HG02970 (cell line): ENCODE data around the gene PSMB11.
"Not testable (repeated sequence)": the region's sequence is repeated elsewhere in the genome, so short reads cannot be mapped to it uniquely, and the experiment has no call there.

ENCODE experiments used
- ATAC-seq: cut with Tn5 transposase; IDR thresholded peaks from one replicate; pipeline ENCODE4 v1.9.1; 2021; ENCODE audit warnings: mild to moderate bottlenecking, moderate library complexity, moderate number of reproducible peaks; ENCODE audit not compliant: unreplicated experiment, low FRiP score

The PSMB11 gene

GRCh38 chr14:23042162-23042965, at the start of gene PSMB11:
Gene PSMB11, plus strand, starts transcription at chr14:23042212. Its CDS starts 14 bp downstream, at chr14:23042226.
- ATAC-seq = no peak

GRCh38 chr14:22993517-22993916, 48.5 kb upstream of the PSMB11 start:
- no peak for ATAC-seq

GRCh38 chr14:22994762-22995275, 47.2 kb upstream of the PSMB11 start:
- no peak for ATAC-seq

- ATAC-seq = no peak
Measured at GRCh38 chr14:22995889-22996625, 46.0 kb upstream of the PSMB11 start.

GRCh38 chr14:22996768-22997654, 45.0 kb upstream of the PSMB11 start:
- ATAC-seq = no peak

GRCh38 chr14:22997676-22998323, 44.2 kb upstream of the PSMB11 start:
- ATAC-seq = no peak

DNA sequence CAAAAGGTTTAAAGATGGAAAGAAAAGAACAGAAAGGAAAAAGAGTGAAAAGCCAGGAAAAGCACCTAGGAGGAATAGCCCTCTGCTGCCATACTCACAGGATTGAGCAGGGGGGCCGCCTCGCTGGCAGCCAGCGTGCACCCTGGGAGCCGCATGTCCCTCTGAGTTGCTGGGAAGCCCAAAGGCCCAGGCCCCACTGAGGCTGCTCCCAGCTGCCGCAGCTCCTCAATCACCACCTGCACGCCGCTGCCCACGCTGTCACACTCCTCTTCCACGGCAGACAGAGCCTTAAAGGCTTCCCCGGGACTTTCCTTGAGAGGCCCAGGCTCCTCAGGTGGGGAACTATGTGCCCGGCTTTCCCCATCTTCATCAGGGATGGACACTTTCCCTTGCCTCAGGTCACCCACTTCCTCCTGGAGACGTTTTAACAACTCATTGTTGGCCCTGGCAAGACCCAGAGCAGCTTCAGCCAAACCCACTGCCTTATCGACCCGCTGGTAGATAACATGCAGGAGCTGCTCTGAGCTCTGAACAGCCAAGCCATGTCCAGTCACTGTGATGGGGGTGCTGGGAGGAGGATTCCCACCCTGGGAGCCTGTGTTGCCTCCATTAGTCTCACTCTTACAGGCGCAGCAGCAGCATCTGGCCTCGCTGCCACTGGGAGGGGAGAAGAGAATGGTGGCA, 43.5 kb upstream of the PSMB11 start:
- ATAC-seq = no peak

DNA sequence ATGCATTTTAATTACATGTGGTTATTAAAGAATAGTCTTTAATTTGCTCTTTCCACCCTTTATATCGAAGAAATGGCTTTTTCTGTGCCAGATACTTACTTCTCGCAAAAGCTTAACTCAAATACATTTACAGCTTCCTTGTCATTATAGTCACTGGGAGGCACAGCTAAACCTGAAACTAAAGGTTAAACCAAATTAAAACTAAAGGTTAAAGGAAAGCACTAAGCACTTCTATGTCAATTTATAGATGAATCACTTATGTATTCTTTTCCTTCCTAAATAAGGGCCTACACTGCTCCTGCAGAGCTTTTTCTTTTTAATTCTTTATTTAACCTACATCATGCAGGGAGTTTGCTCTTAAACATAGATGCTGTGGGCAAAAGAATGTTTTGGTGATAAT, 41.2 kb upstream of the PSMB11 start:
- ATAC-seq = no peak

- no peak for ATAC-seq
Measured at GRCh38 chr14:23002592-23002991, 39.4 kb upstream of the PSMB11 start.

DNA sequence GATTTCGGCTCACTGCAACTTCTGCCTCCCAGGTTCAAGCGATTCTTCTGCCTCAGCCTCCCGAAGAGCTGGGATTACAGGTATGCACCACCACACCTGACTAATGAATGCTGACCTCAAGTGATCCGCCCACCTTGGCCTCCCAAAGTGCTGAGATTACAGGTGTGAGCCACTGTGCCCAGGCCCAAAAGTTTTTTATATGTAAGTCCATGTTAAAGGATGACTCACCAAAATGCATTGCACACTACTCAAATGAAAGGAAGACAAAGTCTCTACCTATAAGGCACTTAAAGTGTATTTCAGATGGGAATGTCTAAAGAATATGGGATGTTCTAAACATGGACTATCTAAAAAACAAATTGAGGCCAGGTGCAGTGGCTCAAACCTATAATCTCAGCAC, 37.7 kb upstream of the PSMB11 start:
- ATAC-seq = not testable (repeated sequence)

GRCh38 chr14:23005451-23006187, 36.4 kb upstream of the PSMB11 start:
- no peak for ATAC-seq

DNA sequence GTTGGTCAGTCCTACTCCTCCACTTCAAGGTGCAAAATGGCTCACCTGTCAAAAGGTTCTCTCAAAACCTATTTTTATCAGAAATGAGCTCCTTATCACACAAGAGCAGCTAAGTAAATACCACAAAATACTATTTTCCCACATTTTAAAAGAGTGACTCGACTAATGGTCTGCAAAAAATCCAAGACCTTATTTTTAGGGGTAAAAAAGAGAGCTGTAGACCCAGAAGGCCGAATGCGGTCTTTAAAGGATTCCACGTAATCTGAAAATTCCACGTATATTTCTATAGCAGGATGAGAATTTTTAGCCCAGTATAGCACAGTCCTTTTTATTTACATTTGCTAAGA, 35.9 kb upstream of the PSMB11 start:
- no peak for ATAC-seq

- peak; percentile 89 for ATAC-seq
Measured at GRCh38 chr14:23006544-23007419, 35.2 kb upstream of the PSMB11 start.

DNA sequence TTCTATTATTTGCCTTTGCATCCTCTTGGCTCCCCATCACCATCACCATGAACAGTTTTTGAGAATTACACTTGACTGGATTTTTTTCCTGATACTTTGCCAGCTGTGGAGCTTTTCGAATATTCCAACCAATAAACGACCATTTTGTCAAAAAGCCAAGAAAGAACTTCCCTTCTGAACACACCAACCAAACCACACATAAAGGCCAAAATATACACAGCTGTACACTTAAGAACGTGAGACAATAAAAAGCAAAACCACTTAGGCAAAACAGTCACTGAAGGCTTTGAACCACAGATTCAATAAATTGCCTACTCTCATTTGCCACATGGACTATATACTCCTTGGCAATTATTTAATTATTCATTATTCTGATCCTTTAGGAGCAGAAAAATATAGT, 33.2 kb upstream of the PSMB11 start:
- ATAC-seq = no peak

GRCh38 chr14:23009483-23009938, 32.5 kb upstream of the PSMB11 start:
- no peak for ATAC-seq

- peak; percentile 47 for ATAC-seq
Measured at GRCh38 chr14:23009939-23010726, 31.9 kb upstream of the PSMB11 start, which contains the start of gene C14orf93. Gene C14orf93, minus strand, starts transcription at chr14:23010143. Its CDS starts 11,120 bp downstream, at chr14:22999023.
